Measurements from ENCODE around the gene EIF4B. TPM values are rescaled to one million over a fixed set of nuclear protein-coding genes. Genes with fewer than 3 reads are reported as not detected.
A peak's percentile ranks its signal among the peaks of the same experiment; 100 is the strongest.

EIF4B gene
- total RNA-seq, 3 donors from 2014 or later, result 341 to 535 (median 345) TPM

DNA sequence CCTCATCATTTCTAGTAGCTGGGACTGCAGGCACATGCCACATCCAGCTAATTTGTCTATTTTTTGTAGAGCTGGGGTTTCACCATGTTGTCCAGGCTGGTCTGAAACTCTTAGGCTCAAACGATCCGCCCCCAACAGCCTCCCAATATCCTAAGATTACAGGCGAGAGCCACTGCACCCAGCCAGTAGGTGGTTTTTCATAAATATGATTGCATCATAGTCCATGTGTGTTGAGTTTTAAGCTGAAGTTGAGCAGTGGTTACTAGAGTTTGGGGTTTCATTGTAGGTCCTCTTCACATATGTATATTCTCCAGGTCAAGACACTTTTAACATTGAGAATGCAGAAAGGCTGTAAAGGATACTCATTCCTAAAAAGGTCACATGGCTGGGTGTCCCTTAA lies 30.5 kb downstream of the EIF4B start:
- H3K36me3 ChIP-seq (ENCODE audit: low read depth), result peaks cover 17% of the 10 kb centered on the region
- H3K4me1 ChIP-seq (ENCODE audit: low read depth), result peaks cover 8% of the 10 kb centered on the region
- intact Hi-C loops (cut with DNase I, micrococcal nuclease), result no loop called here
- TF ChIP-seq, protein P1, sequence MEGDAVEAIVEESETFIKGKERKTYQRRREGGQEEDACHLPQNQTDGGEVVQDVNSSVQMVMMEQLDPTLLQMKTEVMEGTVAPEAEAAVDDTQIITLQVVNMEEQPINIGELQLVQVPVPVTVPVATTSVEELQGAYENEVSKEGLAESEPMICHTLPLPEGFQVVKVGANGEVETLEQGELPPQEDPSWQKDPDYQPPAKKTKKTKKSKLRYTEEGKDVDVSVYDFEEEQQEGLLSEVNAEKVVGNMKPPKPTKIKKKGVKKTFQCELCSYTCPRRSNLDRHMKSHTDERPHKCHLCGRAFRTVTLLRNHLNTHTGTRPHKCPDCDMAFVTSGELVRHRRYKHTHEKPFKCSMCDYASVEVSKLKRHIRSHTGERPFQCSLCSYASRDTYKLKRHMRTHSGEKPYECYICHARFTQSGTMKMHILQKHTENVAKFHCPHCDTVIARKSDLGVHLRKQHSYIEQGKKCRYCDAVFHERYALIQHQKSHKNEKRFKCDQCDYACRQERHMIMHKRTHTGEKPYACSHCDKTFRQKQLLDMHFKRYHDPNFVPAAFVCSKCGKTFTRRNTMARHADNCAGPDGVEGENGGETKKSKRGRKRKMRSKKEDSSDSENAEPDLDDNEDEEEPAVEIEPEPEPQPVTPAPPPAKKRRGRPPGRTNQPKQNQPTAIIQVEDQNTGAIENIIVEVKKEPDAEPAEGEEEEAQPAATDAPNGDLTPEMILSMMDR (IDR thresholded peaks at IDR 0.05), result no peak
- DNase-seq, result no peak
- ATAC-seq, result no peak
- no peak overlapping the region for H3K4me3 ChIP-seq
- no peaks in the 10 kb centered on the region for H3K9me3 ChIP-seq

DNA sequence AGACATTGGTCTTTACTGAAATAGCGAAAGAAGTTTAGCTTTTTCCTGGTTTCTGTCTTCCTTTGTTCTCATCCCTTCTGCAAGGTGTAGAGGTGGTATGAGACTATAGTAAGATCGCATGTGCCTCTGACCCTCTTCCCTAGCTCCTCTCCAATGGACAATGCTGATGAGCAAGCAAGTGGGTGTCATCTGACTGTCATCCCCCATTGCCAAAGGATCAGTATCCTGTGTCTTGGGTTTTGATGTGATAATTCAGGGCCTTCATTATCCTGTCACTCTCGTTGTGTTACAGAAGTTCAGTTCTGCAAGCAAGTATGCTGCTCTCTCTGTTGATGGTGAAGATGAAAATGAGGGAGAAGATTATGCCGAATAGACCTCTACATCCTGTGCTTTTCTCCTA lies 33.6 kb downstream of the EIF4B start:
- no peaks in the 10 kb centered on the region for H3K9me3 ChIP-seq
- TF ChIP-seq, protein P1 (IDR thresholded peaks at IDR 0.05), result no peak
- no peak for ATAC-seq
- H3K4me3 ChIP-seq, result no peak overlapping the region
- H3K36me3 ChIP-seq (ENCODE audit: low read depth), result peaks cover 17% of the 10 kb centered on the region
- peaks cover 12% of the 10 kb centered on the region for H3K4me1 ChIP-seq (ENCODE audit: low read depth)
- DNase-seq, result no peak
- intact Hi-C loops (cut with DNase I, micrococcal nuclease), result no loop called here

DNA sequence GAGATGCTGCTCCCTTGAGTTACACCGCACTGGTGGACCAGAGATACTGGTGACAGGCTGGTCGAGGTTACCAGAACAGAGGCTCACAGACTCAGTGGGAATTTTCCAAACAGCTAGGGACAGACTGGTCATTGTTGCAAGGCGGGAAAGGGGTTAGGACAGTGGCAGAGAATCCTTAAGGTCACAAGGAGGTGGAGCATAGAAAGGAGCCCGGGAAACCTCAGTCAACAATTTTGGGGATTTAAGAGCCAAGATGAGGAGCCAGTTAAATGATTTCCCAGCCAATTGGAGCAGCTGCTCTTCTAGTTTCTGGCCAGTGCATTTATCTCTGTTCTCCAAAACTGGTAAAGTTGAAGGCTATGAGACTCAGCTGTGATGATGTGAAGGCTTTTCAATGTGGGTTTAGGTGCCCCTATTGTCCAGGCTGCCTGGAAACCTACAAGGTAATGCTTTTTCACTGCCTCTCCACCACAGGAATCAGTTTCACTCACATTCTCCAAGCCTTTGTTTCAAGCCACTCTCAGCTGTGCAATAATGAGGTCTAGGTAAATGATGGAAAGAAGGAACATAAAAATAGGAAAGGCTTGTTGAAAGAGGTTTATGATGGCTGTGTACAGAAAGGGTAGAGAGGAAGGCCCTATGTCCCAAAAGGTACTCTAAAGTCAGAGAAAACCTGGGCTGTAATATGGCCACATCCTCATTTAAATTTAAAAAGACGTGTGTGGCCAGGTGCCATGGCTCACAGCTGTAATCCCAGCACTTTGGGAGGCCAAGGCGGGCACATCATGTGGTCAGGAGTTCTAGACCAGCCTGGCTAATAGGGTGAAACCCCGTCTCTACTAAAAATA lies 36.6 kb downstream of the EIF4B start:
- ATAC-seq (no peak), DNase-seq (no peak)
- peaks cover 6% of the 10 kb centered on the region for H3K36me3 ChIP-seq (ENCODE audit: low read depth)
- H3K4me1 ChIP-seq (ENCODE audit: low read depth), result peaks cover 25% of the 10 kb centered on the region
- intact Hi-C loops (cut with DNase I, micrococcal nuclease), result no loop called here
- H3K4me3 ChIP-seq, result no peak overlapping the region
- TF ChIP-seq, protein P1 (IDR thresholded peaks at IDR 0.05), result no peak
- no peaks in the 10 kb centered on the region for H3K9me3 ChIP-seq

DNA sequence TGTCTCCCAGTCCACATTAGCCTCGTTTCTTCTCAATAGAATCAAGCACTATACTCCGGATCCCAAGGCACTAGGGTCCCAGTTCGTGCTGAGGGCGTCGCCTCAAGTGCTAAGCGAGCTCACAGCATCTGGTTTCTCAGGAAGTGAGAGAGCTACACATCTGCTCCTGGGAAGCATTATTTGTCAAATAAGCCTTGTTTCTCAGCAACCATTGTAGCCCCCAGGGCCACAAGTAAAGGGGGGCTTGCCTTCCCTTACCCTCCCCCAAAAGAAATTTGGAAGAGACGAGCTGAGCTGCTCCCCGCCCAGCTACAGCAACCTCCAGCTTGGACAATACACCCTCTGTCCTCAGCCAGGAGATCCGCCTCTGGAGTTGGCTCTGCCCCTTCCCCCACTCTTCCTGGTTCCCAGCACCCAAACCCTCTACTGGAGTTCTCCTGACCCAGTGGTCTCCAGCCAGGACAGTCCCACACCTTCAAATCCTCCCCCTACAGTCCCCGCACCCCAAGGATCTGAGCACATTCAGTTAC lies 37.9 kb downstream of the EIF4B start:
- TF ChIP-seq, protein P1 (IDR thresholded peaks at IDR 0.05), result no peak
- intact Hi-C loops (cut with DNase I, micrococcal nuclease), result no loop called here
- ATAC-seq (peak; percentile 13), DNase-seq (peak in 2 of 3 donors; percentile 40 to 46)
- Histone ChIP-seq H3K9me3 (no peaks in the 10 kb centered on the region), H3K4me1 (ENCODE audit: low read depth) (peaks cover 22% of the 10 kb centered on the region), H3K36me3 (ENCODE audit: low read depth) (no peaks in the 10 kb centered on the region), H3K4me3 (no peak overlapping the region)

DNA sequence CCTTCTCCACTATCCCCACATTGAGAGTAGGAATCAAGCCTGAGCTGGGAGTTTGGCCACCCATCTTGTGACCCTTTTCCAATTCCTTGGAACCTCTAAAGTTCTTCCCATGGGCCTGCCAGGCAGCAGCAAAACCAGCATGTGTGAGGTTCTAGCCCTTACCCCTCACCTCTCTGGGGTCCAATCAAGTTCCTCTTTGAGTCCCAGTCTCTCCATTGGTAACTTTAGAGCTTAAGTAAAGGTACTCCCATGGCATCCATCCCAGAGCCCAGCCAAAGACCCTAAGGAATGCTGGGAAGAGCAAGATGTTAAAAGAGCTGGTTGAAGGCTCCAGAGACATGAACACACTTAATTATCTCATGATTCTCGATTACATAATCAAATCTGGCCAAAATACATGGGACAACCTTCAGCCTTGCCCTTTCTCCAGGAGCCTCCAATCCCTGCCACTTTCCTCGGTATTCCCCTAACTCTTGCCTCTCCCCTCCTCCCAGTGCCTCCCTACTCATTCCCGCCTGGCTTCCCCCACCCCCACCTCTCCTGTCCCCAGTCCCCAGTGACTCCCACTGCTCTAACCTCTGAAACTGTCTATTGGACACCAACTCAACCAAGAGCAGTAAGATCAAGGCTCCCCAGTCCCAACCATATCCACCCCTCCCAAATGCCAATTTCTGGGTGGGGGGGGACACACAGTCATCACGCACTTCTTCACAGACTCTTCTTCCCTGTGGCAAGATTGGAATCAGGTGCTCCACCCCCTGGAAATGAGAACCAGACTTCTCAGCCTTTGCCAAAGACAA lies 38.8 kb downstream of the EIF4B start:
- Histone ChIP-seq H3K4me1 (ENCODE audit: low read depth) (peaks cover 32% of the 10 kb centered on the region), H3K9me3 (no peaks in the 10 kb centered on the region), H3K36me3 (ENCODE audit: low read depth) (no peaks in the 10 kb centered on the region), H3K4me3 (no peak overlapping the region)
- no peak for ATAC-seq
- peak in 1 of 3 donors; percentile 17 for DNase-seq
- intact Hi-C loops (cut with DNase I, micrococcal nuclease), result no loop called here
- TF ChIP-seq, protein P1 (IDR thresholded peaks at IDR 0.05), result no peak

Data from mucosa of descending colon (tissue), 3 donors.